22Rv1 (cell line): ENCODE measurements around the gene GUCY2C.

Source experiments
- CTCF ChIP-seq: fragments of 450-650 bp; IDR thresholded peaks from 2 replicates; pipeline ENCODE4 v1.5.1; 2017; ENCODE audit warnings: mild to moderate bottlenecking
- ZFX ChIP-seq: fragments of 450-650 bp; IDR thresholded peaks from 2 replicates; pipeline ENCODE4 v1.6.1; 2017; ENCODE audit warnings: antibody characterized with exemption, borderline replicate concordance

GRCh38 chr12:14710632-14711320 is 14.4 kb upstream of the GUCY2C start:
- TF ChIP-seq CTCF (no peak), ZFX (no peak)
